GM12874 (cell line): ENCODE data around the gene PROM2.

Experiments
- CTCF ChIP-seq: IDR thresholded peaks from 2 replicates; pipeline ENCODE4 v1.5.1; 2011; ENCODE audit warnings: low read depth, mild to moderate bottlenecking, control low read depth, low read length, moderate library complexity; ENCODE audit not compliant: insufficient read depth

PROM2 gene

GRCh38 chr2:95270541-95271081, 3.6 kb upstream of the PROM2 start:
- no peak for TF ChIP-seq CTCF

- no peak for TF ChIP-seq CTCF
These were observed 2.8 kb upstream of the PROM2 start for GRCh38 chr2:95271381-95271971.

- TF ChIP-seq CTCF, result no peak
These were observed 1.9 kb upstream of the PROM2 start for GRCh38 chr2:95272299-95272751.

- no peak for TF ChIP-seq CTCF
These were observed 1.5 kb upstream of the PROM2 start for GRCh38 chr2:95272781-95273180.

GRCh38 chr2:95273566-95274290, 521 bp upstream of the PROM2 start:
- no peak for TF ChIP-seq CTCF

GRCh38 chr2:95275151-95275515, 884 bp downstream of the PROM2 start:
- no peak for TF ChIP-seq CTCF

- no peak for TF ChIP-seq CTCF
These were observed 1.5 kb downstream of the PROM2 start for GRCh38 chr2:95275601-95276243.
